GM20431 (cell line): ENCODE data around the gene B4GALT6.

Experiments
- in situ Hi-C: fragments of 300-500 bp; cut with MseI, MboI; formaldehyde crosslinking; loops from one replicate; pipeline ENCODE4 v1.15.0; 2020; ENCODE audit warnings: low sequenced_read_pairs; ENCODE audit not compliant: unreplicated experiment

The B4GALT6 gene

DNA sequence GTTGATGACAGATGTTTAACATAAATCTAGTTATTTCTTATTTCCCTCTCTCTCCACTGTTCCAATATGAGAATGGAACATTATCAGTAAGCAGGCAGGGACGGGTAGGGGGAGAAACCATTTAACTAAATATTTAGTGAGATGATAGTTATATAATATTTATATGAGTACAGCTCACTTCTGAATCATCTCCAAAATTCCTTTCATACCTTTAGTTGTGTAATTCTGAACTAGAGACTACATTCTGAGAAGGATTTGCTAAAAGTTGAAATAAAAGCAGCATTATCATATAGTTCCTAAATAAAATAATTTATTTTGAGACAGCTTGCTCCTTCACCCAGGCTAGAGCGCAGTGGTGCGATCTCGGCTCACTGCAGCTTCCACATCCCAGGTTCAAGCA lies 41.4 kb downstream of the B4GALT6 start:
- in situ Hi-C loops = no loop called here

DNA sequence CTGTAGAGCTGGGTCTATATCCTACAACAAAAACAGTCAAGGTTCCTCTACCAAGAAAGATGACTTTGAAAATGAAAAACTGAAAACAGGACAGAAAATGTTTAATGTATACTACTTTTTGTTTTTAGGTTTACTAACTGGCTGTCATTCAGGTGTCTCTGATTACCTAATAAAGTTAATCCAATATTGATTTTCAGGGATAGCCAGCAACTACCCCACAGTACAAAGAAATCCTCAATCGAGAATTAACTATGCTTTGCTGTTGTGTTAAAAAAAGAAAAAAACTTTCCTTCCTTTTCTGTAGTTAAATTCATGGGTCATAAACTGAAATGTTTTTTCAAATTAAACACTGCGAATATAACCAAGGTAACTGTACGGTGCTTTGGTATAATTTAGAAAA lies 46.9 kb downstream of the B4GALT6 start:
- in situ Hi-C loops = no loop called here

DNA sequence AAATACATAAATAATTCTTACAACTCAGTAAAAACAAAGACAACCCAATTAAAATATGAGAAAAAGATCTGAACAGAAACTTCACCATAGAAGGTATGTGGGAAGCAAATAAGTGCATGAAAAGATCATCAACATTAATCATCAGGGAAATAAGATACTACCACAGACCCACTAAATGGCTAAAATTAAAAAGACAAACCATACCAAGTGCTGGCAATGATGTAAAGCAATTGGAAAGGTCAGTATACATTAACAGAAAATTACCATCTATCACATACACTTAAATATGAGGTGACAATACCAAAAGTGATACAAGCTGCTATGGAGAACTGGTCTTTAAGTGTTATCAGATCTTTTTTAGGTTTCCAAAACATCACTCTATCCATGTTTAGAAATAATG lies 48.0 kb downstream of the B4GALT6 start:
- in situ Hi-C loops = no loop called here

DNA sequence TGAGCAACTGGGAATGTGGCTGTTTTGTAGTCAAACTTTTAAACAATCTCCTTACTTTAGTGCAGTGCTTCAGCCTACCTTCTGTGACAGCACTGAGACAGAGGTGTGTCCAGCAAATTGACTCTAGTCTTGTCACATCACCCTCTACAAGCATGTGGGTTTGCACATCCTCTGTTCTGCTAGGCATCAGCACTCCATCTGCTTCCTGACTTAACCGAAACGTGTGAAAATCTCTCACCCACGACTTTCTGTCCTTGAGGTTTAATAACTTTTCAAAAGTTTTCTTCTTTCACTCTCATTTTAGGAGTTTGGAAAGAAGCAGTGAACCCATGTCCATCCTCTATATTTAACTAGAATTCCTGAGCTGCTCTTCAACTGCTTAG lies 50.1 kb downstream of the B4GALT6 start:
- in situ Hi-C loops = no loop called here

DNA sequence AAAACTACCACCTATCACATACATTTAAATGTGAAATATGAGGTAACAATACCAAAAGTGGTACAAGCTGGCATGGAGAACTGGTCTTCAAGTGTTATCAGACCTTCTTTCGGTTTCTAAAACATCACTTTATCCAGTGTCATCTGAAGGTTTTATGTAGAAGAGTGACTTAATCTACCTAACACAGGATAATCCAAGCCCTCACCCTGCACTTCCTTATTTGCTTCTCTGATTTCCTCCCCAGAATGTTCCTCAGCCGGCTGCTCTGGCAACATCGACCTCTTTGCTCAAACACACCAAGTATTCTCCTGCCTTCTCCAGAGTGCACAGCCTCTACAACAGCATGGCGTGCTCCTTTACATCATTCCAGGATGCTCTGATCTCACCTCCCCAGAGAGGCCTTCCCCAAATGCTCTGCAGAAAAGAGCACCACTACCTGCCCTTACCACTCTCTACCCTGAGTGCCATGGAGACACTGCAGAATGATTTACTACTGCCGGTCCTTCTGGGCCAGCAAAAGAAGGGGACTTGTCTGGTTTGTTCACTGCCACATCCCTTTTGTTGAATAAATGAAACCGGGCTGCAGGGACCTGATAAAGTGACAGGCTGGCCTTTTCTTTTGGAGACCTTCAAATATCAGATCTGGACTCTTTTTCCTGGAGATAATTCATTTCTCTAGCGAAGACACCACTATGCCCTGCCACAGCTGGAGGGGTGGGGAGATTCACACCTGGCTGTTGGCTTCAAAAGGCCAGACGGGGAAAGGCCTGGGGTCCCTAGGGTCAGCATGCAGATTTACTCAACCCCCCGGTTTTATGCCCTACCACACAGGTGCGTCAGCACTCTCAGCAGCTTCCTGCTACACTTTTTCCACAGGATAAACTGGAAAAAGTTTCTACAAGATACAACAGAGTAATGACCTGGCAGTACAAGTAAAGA lies 50.7 kb downstream of the B4GALT6 start:
- in situ Hi-C loops = no loop called here

DNA sequence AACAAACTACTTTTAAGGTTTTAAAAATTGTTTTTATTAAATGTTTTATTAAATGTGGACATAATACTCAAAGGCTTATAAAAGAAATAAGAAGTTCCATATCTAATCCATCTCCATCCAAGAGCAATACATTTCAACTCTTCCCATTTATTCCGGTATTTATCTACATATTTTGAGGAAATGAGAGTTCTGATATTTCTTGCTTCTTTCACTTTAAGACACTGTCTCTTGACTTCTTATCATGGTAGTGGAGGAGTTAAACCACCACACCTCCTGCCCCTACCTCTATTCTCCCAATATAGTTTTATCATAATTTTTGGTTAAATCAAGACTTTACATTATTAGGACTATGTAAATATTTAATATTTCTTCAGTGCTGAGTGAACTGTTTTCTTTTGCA lies 52.0 kb downstream of the B4GALT6 start:
- in situ Hi-C loops = no loop called here

GRCh38 chr18:31631526-31631925 lies 52.9 kb downstream of the B4GALT6 start:
- in situ Hi-C loops = no loop called here

DNA sequence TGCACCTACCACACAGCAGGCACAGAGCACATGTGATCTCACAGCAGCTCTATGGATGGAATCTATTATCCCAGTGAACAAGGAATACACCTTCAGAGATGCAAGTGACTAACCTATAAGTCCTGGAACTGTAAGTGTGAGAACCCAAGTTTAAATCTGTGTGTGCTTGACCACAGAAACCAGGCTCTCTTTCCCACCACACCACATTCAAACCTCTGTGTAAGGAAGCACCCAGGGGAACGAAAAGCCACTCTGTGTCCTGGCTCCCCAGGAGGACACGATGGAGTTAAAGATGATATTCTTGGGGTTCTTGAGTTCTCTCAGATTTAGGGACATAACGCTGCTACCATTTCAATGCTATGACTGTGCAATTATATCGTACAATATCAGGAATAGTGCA lies 53.8 kb downstream of the B4GALT6 start:
- in situ Hi-C loops = no loop called here

DNA sequence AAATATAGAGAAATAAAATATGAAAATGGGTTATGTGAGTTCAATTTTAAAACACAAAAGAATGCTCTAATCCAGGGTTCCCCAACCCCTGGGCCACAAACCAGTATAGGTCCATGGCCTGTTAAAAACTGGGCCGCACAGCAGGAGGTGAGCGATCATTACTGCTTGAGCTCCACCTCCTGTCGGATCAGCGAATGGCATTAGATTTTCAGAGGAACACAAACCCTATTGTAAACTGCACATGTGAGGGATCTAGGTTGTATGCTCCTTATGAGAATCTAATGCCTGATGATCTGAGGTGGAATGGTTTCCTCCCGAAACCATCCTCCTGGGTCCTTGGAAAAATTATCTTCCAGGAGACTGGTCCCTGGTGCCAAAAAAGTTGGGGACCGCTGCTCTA lies 58.0 kb downstream of the B4GALT6 start:
- in situ Hi-C loops = no loop called here

DNA sequence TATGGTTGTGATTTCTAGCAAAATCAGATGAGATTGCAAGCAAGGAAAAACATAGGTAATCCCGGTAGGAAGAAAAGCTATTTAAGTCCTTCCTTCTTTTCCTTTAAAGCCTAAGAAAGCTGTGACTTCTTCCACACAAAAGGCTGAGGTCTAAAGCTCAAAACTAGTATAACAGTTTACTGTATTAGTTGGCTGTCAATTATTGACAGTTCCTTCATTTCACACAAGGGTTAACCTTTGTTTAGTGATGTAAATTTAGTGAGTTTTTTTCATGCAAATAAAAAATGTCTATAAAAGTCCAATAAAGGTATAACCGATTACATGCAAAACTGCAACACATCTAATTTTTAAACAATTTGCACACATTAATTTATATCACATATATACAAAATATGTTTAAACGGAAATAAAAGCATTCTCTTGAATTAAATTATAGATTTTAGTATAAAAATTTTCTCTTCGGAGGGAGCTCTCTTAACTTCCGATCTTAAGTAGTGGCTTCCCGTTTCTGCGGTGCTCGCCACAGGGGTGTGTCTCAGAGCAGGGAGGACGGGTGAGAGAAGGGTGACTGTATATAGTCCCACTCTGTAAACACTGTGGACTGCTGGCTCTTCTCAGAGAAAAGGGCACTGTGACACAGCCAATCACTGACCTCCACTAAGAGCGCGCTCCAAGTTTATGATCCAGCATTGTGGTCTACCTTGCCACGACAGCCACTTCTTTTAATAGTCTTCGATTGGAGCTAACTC lies 59.3 kb downstream of the B4GALT6 start:
- in situ Hi-C loops = no loop called here

- in situ Hi-C loops = no loop called here
Measured at GRCh38 chr18:31619291-31619690, 65.1 kb downstream of the B4GALT6 start.

- in situ Hi-C loops = no loop called here
Measured at GRCh38 chr18:31618801-31619200, 65.6 kb downstream of the B4GALT6 start.

GRCh38 chr18:31617031-31617717 lies 67.2 kb downstream of the B4GALT6 start:
- in situ Hi-C loops = no loop called here

- in situ Hi-C loops = no loop called here
Measured at GRCh38 chr18:31616586-31616985, 67.8 kb downstream of the B4GALT6 start.

GRCh38 chr18:31614044-31614443 lies 70.3 kb downstream of the B4GALT6 start:
- in situ Hi-C loops = no loop called here

DNA sequence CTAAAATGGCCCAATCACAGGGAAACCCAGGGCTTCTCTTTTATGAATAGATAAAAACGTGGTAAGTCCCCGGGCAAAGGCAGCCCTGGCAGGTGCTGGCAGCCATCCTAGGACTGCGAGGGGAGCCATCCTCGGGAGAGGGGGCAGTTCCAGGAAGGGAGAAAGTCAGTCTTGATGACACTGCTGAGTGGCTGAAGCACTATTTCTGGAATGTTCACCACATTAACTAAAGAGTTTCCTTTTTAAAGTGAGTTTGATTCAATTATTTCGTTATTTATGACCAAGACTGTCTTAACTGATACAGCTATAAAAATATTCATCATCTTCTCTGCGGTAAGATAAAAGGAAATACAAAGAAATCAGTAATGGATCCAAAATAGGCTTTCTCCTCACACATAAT lies 72.3 kb downstream of the B4GALT6 start:
- in situ Hi-C loops = no loop called here

DNA sequence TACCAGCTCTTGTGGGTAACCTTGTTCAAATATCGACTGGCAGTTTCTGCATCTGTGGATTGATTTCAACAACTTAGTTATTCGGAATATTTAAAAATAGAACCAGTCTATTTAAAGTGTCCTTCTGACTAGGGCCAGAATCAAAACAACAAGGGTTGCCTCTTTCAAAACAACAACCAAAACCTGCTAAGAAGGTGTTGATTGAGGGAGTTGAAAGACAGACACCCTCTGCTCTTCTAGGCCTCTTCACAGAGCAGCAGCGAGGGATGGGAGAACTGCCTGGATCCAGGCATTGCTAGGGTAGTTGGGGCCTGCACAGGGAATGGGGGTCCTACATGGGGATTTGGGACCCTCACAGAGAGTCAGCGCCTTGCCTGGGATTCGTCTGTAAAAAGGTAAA lies 72.9 kb downstream of the B4GALT6 start:
- in situ Hi-C loops = no loop called here

DNA sequence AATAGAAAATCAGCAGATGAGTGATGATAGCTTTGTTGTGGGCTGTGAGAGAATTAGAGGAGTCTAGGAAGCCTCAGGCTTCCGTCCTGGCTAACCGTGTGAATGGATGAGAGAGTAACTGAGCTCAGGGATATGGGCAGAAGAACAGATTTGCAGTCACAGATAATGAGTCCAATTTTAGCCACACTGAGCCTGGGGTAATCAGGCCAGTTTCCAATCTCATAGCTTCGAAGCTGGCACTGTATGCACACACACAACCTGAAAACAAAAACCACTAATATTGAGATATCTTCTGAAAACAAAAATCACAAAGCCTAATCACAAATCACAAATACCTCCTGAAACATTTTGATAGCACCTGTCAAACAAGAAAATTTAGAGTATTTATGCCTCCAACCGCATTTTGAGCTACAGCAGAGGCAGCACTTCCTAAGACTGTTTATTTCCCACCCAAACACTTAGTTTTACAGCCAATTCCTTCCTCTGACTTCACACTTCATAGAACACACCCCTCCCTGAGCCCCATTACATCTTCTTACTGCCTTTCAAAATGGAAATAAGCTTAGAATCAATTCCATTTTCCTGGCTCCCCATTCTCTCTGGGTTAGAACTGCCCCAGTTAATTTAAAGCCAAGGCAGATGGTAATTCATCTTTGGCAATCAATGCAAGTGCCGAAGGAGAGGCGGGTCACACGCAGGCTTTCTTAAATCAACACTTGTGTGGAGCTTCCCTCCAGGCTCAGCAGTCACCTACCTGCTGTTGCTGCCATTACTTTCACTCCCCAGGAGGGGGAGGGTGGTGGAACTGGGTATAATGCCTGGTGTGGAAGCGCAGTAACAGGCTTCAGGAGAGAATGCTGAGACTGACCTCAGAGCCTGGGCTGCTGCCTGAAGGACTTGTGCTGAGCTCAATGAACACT lies 73.8 kb downstream of the B4GALT6 start:
- in situ Hi-C loops = no loop called here

GRCh38 chr18:31609886-31610285 lies 74.5 kb downstream of the B4GALT6 start:
- in situ Hi-C loops = no loop called here

- in situ Hi-C loops = no loop called here
Measured at GRCh38 chr18:31607384-31607783, 77.0 kb downstream of the B4GALT6 start.
